CD14-positive monocyte (primary cell): ENCODE measurements around the gene HM13. TPM values are rescaled to one million over a fixed set of nuclear protein-coding genes. Genes with fewer than 3 reads are reported as not detected.

ENCODE experiments used
- DNase-seq, 3 donors: peaks; one replicate each; pipeline ENCODE4 v3.0.0-alpha.2; 2011 to 2022
- H2AFZ ChIP-seq: 2 replicates; pipeline ENCODE4 v1.6.0; 2012; ENCODE audit warnings: mild to moderate bottlenecking, low read depth, low read length, inconsistent platforms; ENCODE audit not compliant: insufficient read depth, poor library complexity, severe bottlenecking
- H3K27ac ChIP-seq, 2 donors: 1 replicate in 1 of 2; 2 replicates in 1 of 2; pipeline ENCODE4 v1.5.1; 2012 to 2013; ENCODE audit warnings: low read length in 2 of 2, control low read depth in 1 of 2, inconsistent platforms in 1 of 2, low read depth in 1 of 2, mild to moderate bottlenecking in 1 of 2
- H3K27me3 ChIP-seq, 2 donors: one replicate each; pipeline versions ENCODE4 v1.6.0 to v1.6.1; 2011 to 2013; ENCODE audit warnings: low read length in 2 of 2; ENCODE audit not compliant: control insufficient read depth in 2 of 2, insufficient read depth in 2 of 2
- H3K36me3 ChIP-seq, 2 donors: replicated peaks in 1 of 2; 1 replicate in 1 of 2; 2 replicates in 1 of 2; pipeline versions ENCODE4 v1.5.1 to v1.6.1; 2012 to 2013; ENCODE audit warnings: low read length in 2 of 2, control low read depth in 1 of 2, inconsistent platforms in 1 of 2, mild to moderate bottlenecking in 1 of 2; ENCODE audit not compliant: insufficient read depth in 2 of 2, control insufficient read depth in 1 of 2
- H3K4me1 ChIP-seq, 2 donors: 1 replicate in 1 of 2; 2 replicates in 1 of 2; pipeline versions ENCODE4 v1.5.1 to v1.6.1; 2012 to 2013; ENCODE audit warnings: low read length in 2 of 2, control low read depth in 1 of 2, inconsistent platforms in 1 of 2, mild to moderate bottlenecking in 1 of 2, moderate library complexity in 1 of 2; ENCODE audit not compliant: insufficient read depth in 2 of 2, control insufficient read depth in 1 of 2
- H3K4me2 ChIP-seq: replicated peaks from 2 replicates; pipeline ENCODE3; 2012; ENCODE audit warnings: low read length, moderate library complexity, mild to moderate bottlenecking; ENCODE audit not compliant: poor library complexity, severe bottlenecking; ENCODE audit errors: extremely low read depth
- H3K4me3 ChIP-seq, 3 experiments: fragments of 200-600 bp in 1 of 3; sonication (generic) in 1 of 3; replicated peaks in 1 of 3; 1 replicate in 2 of 3; 2 replicates in 1 of 3; pipeline ENCODE4 v1.5.1; 2011 to 2013; ENCODE audit warnings: low read length in 3 of 3, mild to moderate bottlenecking in 3 of 3, control low read depth in 2 of 3, low read depth in 2 of 3, inconsistent platforms in 1 of 3, moderate library complexity in 1 of 3
- H3K79me2 ChIP-seq: 2 replicates; pipeline ENCODE4 v1.6.0; 2012; ENCODE audit warnings: mild to moderate bottlenecking, control low read depth, inconsistent platforms, low read length, moderate library complexity; ENCODE audit not compliant: insufficient read depth
- H3K9ac ChIP-seq: 2 replicates; pipeline ENCODE4 v1.6.0; 2017; ENCODE audit warnings: low read length, mild to moderate bottlenecking; ENCODE audit not compliant: insufficient read depth, poor library complexity, severe bottlenecking
- H3K9me3 ChIP-seq, 2 donors: replicated peaks in 1 of 2; 1 replicate in 1 of 2; 2 replicates in 1 of 2; pipeline versions ENCODE4 v1.5.1 to v1.6.1; 2012 to 2013; ENCODE audit warnings: low read length in 2 of 2, control low read depth in 1 of 2; ENCODE audit not compliant: control insufficient read depth in 1 of 2, insufficient read depth in 1 of 2
- H4K20me1 ChIP-seq: 2 replicates; pipeline ENCODE4 v1.6.0; 2012; ENCODE audit warnings: mild to moderate bottlenecking, low read length, control low read depth, moderate library complexity; ENCODE audit not compliant: insufficient read depth
- H3K27ac Mint-ChIP-seq, 7 donors: one replicate each; pipeline ENCODE4 v1.8.0; 2020; ENCODE audit warnings: mild to moderate bottlenecking in 7 of 7, mixed read lengths in 7 of 7, moderate library complexity in 6 of 7, inconsistent platforms in 2 of 7
- H3K27me3 Mint-ChIP-seq, 3 donors: one replicate each; pipeline ENCODE4 v1.8.0; 2021 to 2022; ENCODE audit warnings: low read depth in 3 of 3, mild to moderate bottlenecking in 3 of 3, mixed read lengths in 3 of 3, moderate library complexity in 3 of 3, inconsistent platforms in 1 of 3
- H3K36me3 Mint-ChIP-seq, 2 donors: one replicate each; pipeline ENCODE4 v1.8.0; 2020; ENCODE audit warnings: mixed read lengths in 2 of 2, inconsistent platforms in 1 of 2, mild to moderate bottlenecking in 1 of 2
- H3K4me1 Mint-ChIP-seq: one replicate; pipeline ENCODE4 v1.8.0; 2020; ENCODE audit warnings: mild to moderate bottlenecking, mixed read lengths
- H3K4me3 Mint-ChIP-seq, 2 donors: one replicate each; pipeline ENCODE4 v1.8.0; 2020; ENCODE audit warnings: mild to moderate bottlenecking in 2 of 2, mixed read lengths in 2 of 2, moderate library complexity in 1 of 2
- H3K9me3 Mint-ChIP-seq, 7 donors: one replicate each; pipeline ENCODE4 v1.8.0; 2020 to 2022; ENCODE audit warnings: mixed read lengths in 7 of 7, mild to moderate bottlenecking in 6 of 7, moderate library complexity in 6 of 7, inconsistent platforms in 2 of 7
- CTCF ChIP-seq: fragments of 200-600 bp; IDR thresholded peaks from one replicate; pipeline ENCODE4 v1.8.0; 2022; ENCODE audit warnings: antibody characterized with exemption, mild to moderate bottlenecking
- WGBS: methylation state at CpG from one replicate; pipeline ENCODE4 v1.1.5; 2013; ENCODE audit warnings: missing lambda C conversion rate; ENCODE audit not compliant: insufficient coverage; 5-methylcytosine and 5-hydroxymethylcytosine counted together
- intact Hi-C, 2 donors: fragments of 100-400 bp; cut with micrococcal nuclease; formaldehyde crosslinking; loops; one replicate each; pipeline versions ENCODE4 v1.15.0 to v1.15.1; 2023
- polyA plus RNA-seq, 3 donors: library from polyadenylated mRNA; depleted of rRNA in 1 of 3; unstranded in 2 of 3; stranded (reverse) in 1 of 3; fragments of 300-500 nt in 2 of 3; fragments of >200 nt in 1 of 3; fragmentation: Illumina TruSeq in 2 of 3; gene quantifications; 1 replicate in 2 of 3; 2 replicates in 1 of 3; pipeline ENCODE4 v1.2.3, GENCODE V29; 2012 to 2021

The HM13 gene
- polyA plus RNA-seq, 3 donors, result 199 to 329 (median 320) TPM

DNA sequence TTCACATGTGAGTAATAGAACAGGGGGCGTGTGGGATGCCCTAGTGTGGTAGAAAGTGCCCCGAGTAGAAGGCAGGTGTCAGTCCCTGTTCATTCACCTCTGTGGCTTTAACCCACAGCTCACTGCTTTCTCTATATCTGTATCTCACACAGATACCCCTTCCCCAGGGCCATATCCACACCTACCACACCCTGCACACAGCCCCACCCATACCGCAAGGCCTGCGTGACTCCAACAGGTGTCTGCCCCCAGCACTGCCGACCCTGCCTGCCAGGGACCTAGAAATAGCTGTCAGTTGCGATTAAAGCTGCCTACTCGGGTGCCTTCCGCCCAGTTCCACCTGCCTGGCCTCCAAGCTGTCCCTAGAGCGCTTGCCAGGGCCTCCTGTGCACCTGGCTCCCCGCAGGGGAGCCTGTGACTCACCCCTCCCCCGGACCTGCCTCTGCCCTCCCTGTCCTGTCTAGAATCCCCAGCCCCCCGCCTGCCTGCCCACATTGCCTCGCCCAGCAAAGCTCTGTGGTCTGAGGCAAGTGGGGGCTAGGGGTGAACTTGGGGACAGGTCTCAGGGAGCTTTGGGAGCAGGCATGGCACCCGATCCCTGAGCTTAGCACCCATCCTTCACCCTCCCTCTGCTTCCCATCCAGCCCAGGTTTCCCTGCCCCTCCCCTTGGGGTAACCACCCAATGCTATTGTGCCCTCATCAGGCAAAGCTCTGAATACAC is 52.6 kb downstream of the HM13 start:
- peaks cover 70 to 85% of the 10 kb centered on the region in 2 donors for H3K36me3 Mint-ChIP-seq
- no peak for TF ChIP-seq CTCF
- intact Hi-C loops, result no loop called here
- H3K27ac Mint-ChIP-seq, result peak overlapping the region in 4 of 7 donors; percentile 35 to 45 (median 36)
- 90% methylated on average over 8 of the region's 14 CpGs for WGBS
- peaks cover 19% of the 10 kb centered on the region for H3K4me1 Mint-ChIP-seq
- H3K9me3 Mint-ChIP-seq, result peaks cover 0 to 2% (median 0%) of the 10 kb centered on the region in 7 donors
- Histone ChIP-seq H3K9me3 (no peaks in the 10 kb centered on the region), H4K20me1 (peaks cover 63% of the 10 kb centered on the region), H3K27me3 (no peaks in the 10 kb centered on the region), H3K36me3 (peaks cover 80 to 96% of the 10 kb centered on the region in 2 donors), H2AFZ (no peak overlapping the region), H3K79me2 (peaks cover 4% of the 10 kb centered on the region), H3K4me1 (peaks cover 0 to under 1% of the 10 kb centered on the region in 2 donors), H3K4me3 (no peak overlapping the region), H3K4me2 (no peak overlapping the region), H3K27ac (no peak overlapping the region), H3K9ac (no peak overlapping the region)
- no peak overlapping the region for H3K4me3 Mint-ChIP-seq
- DNase-seq, result no peak
- H3K27me3 Mint-ChIP-seq, result no peaks in the 10 kb centered on the region

GRCh38 chr20:31567380-31567720 is 53.1 kb downstream of the HM13 start:
- Mint-ChIP-seq H3K27me3 (no peaks in the 10 kb centered on the region), H3K4me1 (peaks cover 22% of the 10 kb centered on the region), H3K27ac (peak overlapping the region in 2 of 7 donors; percentile 26 to 61), H3K9me3 (peaks cover 0 to 2% (median 0%) of the 10 kb centered on the region in 7 donors), H3K36me3 (peaks cover 64 to 79% of the 10 kb centered on the region in 2 donors), H3K4me3 (no peak overlapping the region)
- Histone ChIP-seq H3K9ac (no peak overlapping the region), H3K4me1 (peaks cover 4 to 5% of the 10 kb centered on the region in 2 donors), H3K9me3 (no peaks in the 10 kb centered on the region), H2AFZ (no peak overlapping the region), H4K20me1 (peaks cover 57% of the 10 kb centered on the region), H3K79me2 (peaks cover 4% of the 10 kb centered on the region), H3K27ac (no peak overlapping the region), H3K36me3 (peaks cover 75 to 91% of the 10 kb centered on the region in 2 donors), H3K4me3 (no peak overlapping the region), H3K4me2 (no peak overlapping the region), H3K27me3 (no peaks in the 10 kb centered on the region)
- no peak for DNase-seq
- intact Hi-C loops, result no loop called here
- TF ChIP-seq CTCF, result no peak
